ENCODE measurements around the gene LCOR. TPM values are rescaled to one million over a fixed set of nuclear protein-coding genes. Genes with fewer than 3 reads are reported as not detected.
A peak's percentile ranks its signal among the peaks of the same experiment; 100 is the strongest.

Gene LCOR
- total RNA-seq, 2 donors from 2014 or later = 58.7 to 70.2 TPM

DNA sequence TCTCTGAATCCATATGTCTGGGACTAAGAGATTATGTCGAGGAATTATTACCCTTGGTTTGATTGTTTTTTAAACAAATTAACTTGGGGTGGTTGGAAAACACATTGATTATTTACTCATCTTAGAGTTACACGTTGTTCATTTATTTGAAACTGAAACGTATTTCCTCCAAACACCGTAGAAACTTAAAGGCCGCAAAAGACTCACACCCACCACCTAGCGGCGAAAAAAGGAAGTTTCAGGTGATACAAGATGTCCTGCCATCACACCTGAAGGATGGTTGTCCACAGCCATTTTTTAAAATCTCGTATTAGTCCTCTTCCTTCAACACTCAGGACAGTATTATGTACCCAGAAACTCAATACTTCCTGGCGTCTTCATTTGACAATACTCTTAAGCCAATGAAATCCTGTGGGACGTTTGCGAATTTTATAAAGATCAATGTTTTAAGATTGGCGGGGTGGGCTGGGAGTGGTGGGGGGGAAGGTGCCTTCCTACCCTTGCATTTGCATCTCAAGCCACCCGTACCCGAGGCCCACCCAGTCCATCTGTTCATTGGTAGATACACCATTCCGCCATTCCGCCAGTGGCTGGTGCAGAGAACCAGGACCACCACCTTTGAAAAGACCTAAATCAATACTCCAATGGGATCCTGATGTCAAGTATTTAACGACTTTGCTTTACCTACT is 1.4 kb upstream of the LCOR start:
- H3K9me3 Mint-ChIP-seq = no peaks in the 10 kb centered on the region
- peak overlapping the region; percentile 93 for H3K4me3 Mint-ChIP-seq
- H3K36me3 Mint-ChIP-seq = no peaks in the 10 kb centered on the region
- no peaks in the 10 kb centered on the region for H3K27me3 Mint-ChIP-seq
- H3K4me1 Mint-ChIP-seq (ENCODE audit: low read depth in 2 of 2) = peaks cover 32 to 37% of the 10 kb centered on the region in 2 donors
- ATAC-seq (no peak), DNase-seq (ENCODE audit: low spot score) (peak; percentile 84)
- H3K27ac Mint-ChIP-seq = peak overlapping the region; percentile 93 to 98

- ATAC-seq = no peak
- no peak for DNase-seq (ENCODE audit: low spot score)
- no peaks in the 10 kb centered on the region for H3K9me3 Mint-ChIP-seq
- peak overlapping the region; percentile 93 to 98 for H3K27ac Mint-ChIP-seq
- no peaks in the 10 kb centered on the region for H3K36me3 Mint-ChIP-seq
- H3K27me3 Mint-ChIP-seq = no peaks in the 10 kb centered on the region
- peaks cover 37 to 44% of the 10 kb centered on the region in 2 donors for H3K4me1 Mint-ChIP-seq (ENCODE audit: low read depth in 2 of 2)
- H3K4me3 Mint-ChIP-seq = peak overlapping the region; percentile 93
These were observed 765 bp upstream of the LCOR start for GRCh38 chr10:96831200-96831866.

DNA sequence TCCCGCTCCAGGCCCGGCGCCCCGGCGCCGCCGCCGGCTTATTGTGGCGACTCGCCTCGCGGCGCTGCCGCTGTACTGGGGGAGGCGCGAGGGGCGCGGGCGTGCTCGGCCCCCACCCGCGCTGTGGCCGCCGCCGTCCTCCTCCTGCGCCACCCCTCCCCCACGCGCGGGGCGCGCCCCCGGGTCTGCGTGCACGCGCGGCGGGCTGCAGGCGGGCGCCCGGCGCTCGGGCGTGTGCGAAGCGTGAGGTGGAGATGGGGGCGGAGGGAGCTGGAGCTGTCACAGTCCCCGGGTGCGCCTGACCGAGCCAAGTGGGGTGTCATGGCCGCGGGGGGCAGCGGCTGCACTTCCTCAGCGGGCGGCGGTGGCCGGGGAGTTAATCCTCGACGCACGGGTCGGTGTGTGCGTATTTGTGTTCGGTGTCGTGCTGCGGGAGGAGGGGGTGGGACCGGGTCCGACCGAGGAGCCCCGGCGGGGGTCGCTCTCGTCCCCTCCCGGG is 672 bp downstream of the LCOR start:
- peak; percentile 92 for DNase-seq (ENCODE audit: low spot score)

GRCh38 chr10:96833220-96834001 is 1.3 kb downstream of the LCOR start:
- Mint-ChIP-seq H3K4me3 (peak overlapping the region; percentile 98), H3K9me3 (no peaks in the 10 kb centered on the region), H3K4me1 (ENCODE audit: low read depth in 2 of 2) (peaks cover 49 to 58% of the 10 kb centered on the region in 2 donors), H3K36me3 (peaks cover 1% of the 10 kb centered on the region), H3K27ac (peak overlapping the region; percentile 78 to 94), H3K27me3 (no peaks in the 10 kb centered on the region)
- no peak for ATAC-seq
- peak; percentile 72 for DNase-seq (ENCODE audit: low spot score)

More for the DNA sequence above, 672 bp downstream of the LCOR start:
- Mint-ChIP-seq H3K9me3 (no peaks in the 10 kb centered on the region), H3K27me3 (no peaks in the 10 kb centered on the region), H3K36me3 (no peaks in the 10 kb centered on the region), H3K27ac (peak overlapping the region; percentile 78 to 94), H3K4me1 (ENCODE audit: low read depth in 2 of 2) (peaks cover 45 to 52% of the 10 kb centered on the region in 2 donors), H3K4me3 (peak overlapping the region; percentile 98)
- peak; percentile 79 to 83 for ATAC-seq

- H3K4me3 Mint-ChIP-seq = peak overlapping the region; percentile 98
- no peak for ATAC-seq
These were observed 2.0 kb downstream of the LCOR start for GRCh38 chr10:96834120-96834519.

GRCh38 chr10:96835899-96836298 is 3.8 kb downstream of the LCOR start:
- H3K4me1 Mint-ChIP-seq (ENCODE audit: low read depth in 2 of 2) = peaks cover 53 to 60% of the 10 kb centered on the region in 2 donors
- H3K4me3 Mint-ChIP-seq = peak overlapping the region; percentile 70
- H3K27me3 Mint-ChIP-seq = no peaks in the 10 kb centered on the region
- peak overlapping the region; percentile 47 to 94 for H3K27ac Mint-ChIP-seq
- no peak for DNase-seq (ENCODE audit: low spot score)
- H3K36me3 Mint-ChIP-seq = peaks cover 4% of the 10 kb centered on the region
- ATAC-seq = no peak
- no peaks in the 10 kb centered on the region for H3K9me3 Mint-ChIP-seq

More at GRCh38 chr10:96834120-96834519, 2.0 kb downstream of the LCOR start:
- Mint-ChIP-seq H3K9me3 (no peaks in the 10 kb centered on the region), H3K4me1 (ENCODE audit: low read depth in 2 of 2) (peaks cover 54 to 62% of the 10 kb centered on the region in 2 donors), H3K27me3 (no peaks in the 10 kb centered on the region), H3K36me3 (peaks cover 4% of the 10 kb centered on the region), H3K27ac (peak overlapping the region; percentile 78 to 94)
- no peak for DNase-seq (ENCODE audit: low spot score)

GRCh38 chr10:96838529-96838928 is 6.4 kb downstream of the LCOR start:
- DNase-seq (ENCODE audit: low spot score) (no peak), ATAC-seq (no peak)
- H3K27me3 Mint-ChIP-seq = no peaks in the 10 kb centered on the region
- no peak overlapping the region for H3K4me3 Mint-ChIP-seq
- H3K27ac Mint-ChIP-seq = peak overlapping the region in 1 of 2 donors; percentile 20
- H3K4me1 Mint-ChIP-seq (ENCODE audit: low read depth in 2 of 2) = peaks cover 49 to 54% of the 10 kb centered on the region in 2 donors
- H3K9me3 Mint-ChIP-seq = no peaks in the 10 kb centered on the region
- peaks cover 4% of the 10 kb centered on the region for H3K36me3 Mint-ChIP-seq

DNA sequence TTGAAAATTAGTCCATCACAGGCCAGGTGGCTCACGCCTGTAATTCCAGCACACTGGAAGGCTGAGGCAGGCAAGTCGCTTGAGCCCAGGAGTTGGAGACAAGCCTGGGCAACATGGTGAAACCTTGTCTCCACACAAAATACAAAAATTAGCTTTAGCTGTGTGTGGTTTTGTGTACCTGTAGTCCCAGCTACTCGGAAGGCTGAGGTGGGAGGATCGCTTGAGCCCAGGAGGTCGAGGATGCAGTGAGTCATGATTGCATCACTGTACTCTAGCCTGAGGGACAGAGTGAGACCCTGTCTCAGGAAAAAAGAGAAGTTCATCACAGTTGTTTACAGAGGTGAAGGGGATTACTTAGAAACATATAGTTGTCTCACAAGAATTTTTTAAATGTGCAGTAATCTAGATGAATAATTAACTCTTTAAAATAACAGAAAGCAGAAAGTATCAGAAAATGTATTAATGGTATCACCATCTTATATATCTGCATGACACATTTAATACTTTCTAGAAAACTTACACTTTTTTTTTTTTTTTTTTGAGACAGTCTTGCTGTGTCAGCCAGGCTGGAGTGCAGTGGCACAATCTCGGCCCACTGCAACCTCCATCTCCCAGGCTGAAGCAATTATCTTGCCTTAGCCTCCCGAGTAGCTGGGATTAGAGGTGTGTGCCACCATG is 8.9 kb downstream of the LCOR start:
- Mint-ChIP-seq H3K9me3 (no peaks in the 10 kb centered on the region), H3K27ac (no peak overlapping the region), H3K36me3 (peaks cover 4% of the 10 kb centered on the region), H3K4me3 (no peak overlapping the region), H3K27me3 (no peaks in the 10 kb centered on the region), H3K4me1 (ENCODE audit: low read depth in 2 of 2) (peaks cover 45 to 46% of the 10 kb centered on the region in 2 donors)
- peak; percentile 32 to 36 for ATAC-seq
- no peak for DNase-seq (ENCODE audit: low spot score)

GRCh38 chr10:96842896-96843723 is 11.0 kb downstream of the LCOR start:
- no peak overlapping the region for H3K27ac Mint-ChIP-seq
- H3K27me3 Mint-ChIP-seq = no peaks in the 10 kb centered on the region
- H3K36me3 Mint-ChIP-seq = peaks cover 4% of the 10 kb centered on the region
- peaks cover 40 to 41% of the 10 kb centered on the region in 2 donors for H3K4me1 Mint-ChIP-seq (ENCODE audit: low read depth in 2 of 2)
- H3K4me3 Mint-ChIP-seq = no peak overlapping the region
- no peak for ATAC-seq
- H3K9me3 Mint-ChIP-seq = no peaks in the 10 kb centered on the region
- no peak for DNase-seq (ENCODE audit: low spot score)

DNA sequence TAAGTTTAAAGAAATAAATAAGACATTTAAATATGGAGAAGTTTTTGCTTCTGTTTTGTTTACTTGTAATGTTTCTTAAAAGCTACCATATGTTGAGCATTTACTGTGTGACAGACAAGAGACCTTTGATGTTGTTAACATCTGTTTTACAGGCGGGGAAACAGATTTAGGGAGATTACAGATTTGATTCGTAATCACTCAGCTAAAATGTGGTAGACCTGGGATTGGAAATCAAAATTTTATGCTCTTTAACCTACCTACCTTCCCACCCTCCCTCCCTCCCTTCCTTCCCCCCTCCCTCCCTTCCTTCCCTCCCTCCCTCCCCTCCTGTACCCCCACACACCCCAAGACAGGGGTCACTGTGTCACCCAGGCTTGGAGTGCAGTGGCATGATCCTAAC is 11.7 kb downstream of the LCOR start:
- H3K9me3 Mint-ChIP-seq = no peaks in the 10 kb centered on the region
- ATAC-seq (no peak), DNase-seq (ENCODE audit: low spot score) (no peak)
- H3K4me1 Mint-ChIP-seq (ENCODE audit: low read depth in 2 of 2) = peaks cover 34 to 35% of the 10 kb centered on the region in 2 donors
- H3K27me3 Mint-ChIP-seq = no peaks in the 10 kb centered on the region
- no peak overlapping the region for H3K27ac Mint-ChIP-seq
- no peaks in the 10 kb centered on the region for H3K36me3 Mint-ChIP-seq
- H3K4me3 Mint-ChIP-seq = no peak overlapping the region

GRCh38 chr10:96846395-96846794 is 14.3 kb downstream of the LCOR start:
- Mint-ChIP-seq H3K27me3 (no peaks in the 10 kb centered on the region), H3K9me3 (no peaks in the 10 kb centered on the region), H3K36me3 (peaks cover 4% of the 10 kb centered on the region), H3K4me1 (ENCODE audit: low read depth in 2 of 2) (peaks cover 33 to 38% of the 10 kb centered on the region in 2 donors), H3K27ac (no peak overlapping the region), H3K4me3 (no peak overlapping the region)
- DNase-seq (ENCODE audit: low spot score) (no peak), ATAC-seq (no peak)

- DNase-seq (ENCODE audit: low spot score) = no peak
- H3K4me1 Mint-ChIP-seq (ENCODE audit: low read depth in 2 of 2) = peaks cover 33 to 38% of the 10 kb centered on the region in 2 donors
- no peaks in the 10 kb centered on the region for H3K9me3 Mint-ChIP-seq
- peaks cover 4% of the 10 kb centered on the region for H3K36me3 Mint-ChIP-seq
- no peak overlapping the region for H3K4me3 Mint-ChIP-seq
- no peak for ATAC-seq
- no peak overlapping the region for H3K27ac Mint-ChIP-seq
- H3K27me3 Mint-ChIP-seq = no peaks in the 10 kb centered on the region
These were observed 14.8 kb downstream of the LCOR start for GRCh38 chr10:96846926-96847325.
